GM23248 (cell line): ENCODE measurements around the gene PTGES2.

Source experiments
- EZH2 ChIP-seq: fragments of 200-600 bp; sonication (generic); IDR thresholded peaks from 2 replicates; pipeline ENCODE4 v1.6.1; 2018; ENCODE audit warnings: antibody characterized with exemption, mild to moderate bottlenecking; ENCODE audit not compliant: insufficient read depth, poor library complexity, severe bottlenecking
- EZH2phosphoT487 ChIP-seq: fragments of 200-600 bp; sonication (generic); IDR thresholded peaks from 2 replicates; pipeline ENCODE4 v1.6.1; 2018; ENCODE audit warnings: antibody characterized with exemption, moderate library complexity, mild to moderate bottlenecking, low read depth; ENCODE audit not compliant: insufficient read depth

DNA sequence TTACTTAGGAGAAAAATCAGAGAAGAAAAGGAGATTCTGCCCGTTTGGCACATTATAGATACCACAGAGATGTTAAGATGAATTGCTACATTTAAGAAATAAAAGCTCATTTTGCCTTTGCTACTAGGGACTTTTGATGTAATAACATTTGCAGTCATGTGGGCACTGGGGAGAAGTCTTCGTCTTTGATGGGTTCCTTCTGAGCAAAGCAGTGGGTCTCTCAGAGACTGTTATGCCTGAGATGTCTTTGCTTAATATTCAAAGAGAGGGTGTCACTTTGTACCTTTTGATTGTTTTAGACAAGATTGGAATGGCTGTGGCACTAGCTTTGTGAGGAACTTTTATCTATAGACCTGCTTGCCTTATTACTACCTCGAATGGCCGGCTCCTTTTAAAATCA, 34.5 kb downstream of the PTGES2 start:
- no peak for TF ChIP-seq EZH2
- no peak for TF ChIP-seq EZH2phosphoT487
